IPS-20b (cell line): ENCODE measurements around the gene CDC42BPA.

ENCODE experiments used
- H3K27ac ChIP-seq: one replicate; pipeline ENCODE4 v1.5.1; 2013; ENCODE audit warnings: low read length
- H3K27me3 ChIP-seq: 2 replicates; pipeline ENCODE4 v1.6.1; 2013; ENCODE audit warnings: mild to moderate bottlenecking, low read length, inconsistent platforms; ENCODE audit not compliant: insufficient read depth
- H3K36me3 ChIP-seq: 2 replicates; pipeline ENCODE4 v1.6.1; 2013; ENCODE audit warnings: low read depth, mild to moderate bottlenecking, inconsistent platforms, low read length, moderate library complexity; ENCODE audit not compliant: insufficient read depth
- H3K4me1 ChIP-seq: 2 replicates; pipeline ENCODE4 v1.6.1; 2013; ENCODE audit warnings: mild to moderate bottlenecking, control low read depth, inconsistent platforms, low read length, moderate library complexity; ENCODE audit not compliant: insufficient read depth
- H3K4me3 ChIP-seq: 2 replicates; pipeline ENCODE4 v1.5.1; 2013; ENCODE audit warnings: mild to moderate bottlenecking, low read length, inconsistent platforms
- H3K9ac ChIP-seq: 2 replicates; pipeline ENCODE4 v1.6.1; 2013; ENCODE audit warnings: low read depth, mild to moderate bottlenecking, inconsistent platforms, low read length, moderate library complexity
- H3K9me3 ChIP-seq: 2 replicates; pipeline ENCODE4 v1.6.1; 2013; ENCODE audit warnings: mild to moderate bottlenecking, low read depth, low read length, inconsistent platforms; ENCODE audit not compliant: insufficient read depth

CDC42BPA gene

DNA sequence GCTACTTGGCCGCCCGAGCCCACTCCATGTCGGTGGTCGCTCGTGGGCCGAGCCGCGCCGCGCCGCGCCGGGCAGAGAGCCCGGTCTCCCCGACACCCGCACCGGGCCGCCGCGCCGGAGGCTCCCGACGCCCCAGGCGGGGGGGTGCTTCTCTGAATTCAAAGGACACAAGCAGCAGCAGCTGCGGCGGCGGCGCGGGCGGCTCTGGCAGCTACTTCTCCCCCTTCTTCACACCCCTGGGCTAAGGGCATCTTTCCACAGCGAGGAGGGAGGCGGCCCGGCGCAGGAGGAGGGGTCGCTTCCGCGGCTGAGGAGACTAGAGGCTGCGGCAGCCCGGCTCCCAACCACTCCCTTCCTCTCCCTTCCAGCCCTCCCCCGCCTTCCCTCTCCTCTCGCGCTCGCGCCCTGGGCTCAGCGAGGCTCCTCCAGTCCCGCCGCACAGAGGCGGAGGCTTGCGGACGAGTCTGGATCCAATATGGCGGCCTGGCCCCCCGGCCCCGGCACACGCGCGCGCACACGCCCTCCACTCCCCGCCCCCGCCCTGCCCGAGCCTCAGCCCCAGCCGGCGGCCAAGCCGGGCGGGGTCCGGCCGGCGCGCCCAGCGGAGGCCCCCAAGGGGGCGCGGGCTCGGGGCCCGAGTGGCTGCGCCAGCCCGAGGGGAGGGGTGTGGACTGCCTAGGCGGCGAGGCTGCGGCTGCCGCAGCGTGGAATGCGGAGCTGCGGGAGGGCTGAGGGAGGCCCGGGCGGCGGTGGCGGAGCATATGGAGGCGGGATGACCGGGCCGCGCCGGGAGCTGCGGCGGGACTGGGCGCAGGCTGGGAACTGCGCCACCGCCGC, at the start of gene CDC42BPA:
CDC42BPA (minus strand) TSS at position 477 of the 837 bp plus-strand sequence. CDS start 1,310 bp downstream, outside the sequence.
- no peaks in the 10 kb centered on the region; the same call in 1 of the 2 replicates for H3K4me1 ChIP-seq
- no peaks in the 10 kb centered on the region for H3K36me3 ChIP-seq
- peak within 1 kb of the TSS; percentile 88 for H3K9ac ChIP-seq
- H3K9me3 ChIP-seq: no peaks in the 10 kb centered on the region
- peak within 1 kb of the TSS; percentile 92 for H3K4me3 ChIP-seq
- peak within 1 kb of the TSS; percentile 70 for H3K27ac ChIP-seq
- H3K27me3 ChIP-seq: no peaks in the 10 kb centered on the region

- no peaks in the 10 kb centered on the region for H3K36me3 ChIP-seq
- H3K27me3 ChIP-seq: no peaks in the 10 kb centered on the region
- H3K9me3 ChIP-seq: no peaks in the 10 kb centered on the region
- no peak overlapping the region for H3K4me3 ChIP-seq
- no peak overlapping the region for H3K27ac ChIP-seq
- H3K9ac ChIP-seq: no peak overlapping the region
- H3K4me1 ChIP-seq: 0 out of 2 replicates have a peak, but pooled peaks cover 9% of the 10 kb centered on the region
Measured at GRCh38 chr1:227368009-227368408, 49.7 kb upstream of the CDC42BPA start.

GRCh38 chr1:227365473-227366431, 47.5 kb upstream of the CDC42BPA start:
- no peak overlapping the region for H3K9ac ChIP-seq
- H3K27me3 ChIP-seq: no peaks in the 10 kb centered on the region
- 0 out of 2 replicates have a peak, but pooled peaks cover 6% of the 10 kb centered on the region for H3K4me1 ChIP-seq
- no peaks in the 10 kb centered on the region for H3K9me3 ChIP-seq
- no peak overlapping the region for H3K4me3 ChIP-seq
- H3K36me3 ChIP-seq: no peaks in the 10 kb centered on the region
- no peak overlapping the region for H3K27ac ChIP-seq

DNA sequence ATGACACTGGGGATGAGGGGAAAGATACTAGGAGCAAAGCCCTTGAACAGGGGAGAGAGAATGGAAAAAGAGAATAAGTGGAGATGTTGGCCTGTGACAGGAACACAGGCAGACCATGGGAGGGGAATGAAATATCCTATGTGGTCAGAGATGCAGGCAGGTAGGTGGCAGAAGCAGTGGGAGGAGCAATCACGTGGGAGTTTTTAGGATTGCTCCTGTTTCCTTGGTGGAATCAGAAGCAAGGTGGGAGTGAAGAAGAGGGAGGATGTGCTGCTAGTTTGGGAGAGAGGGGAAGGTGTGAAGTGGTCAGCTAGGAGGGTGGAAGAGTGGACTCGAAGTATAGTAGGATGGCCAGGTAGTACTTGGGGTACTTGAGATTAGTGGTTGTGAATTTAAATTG, 46.4 kb upstream of the CDC42BPA start:
- no peaks in the 10 kb centered on the region for H3K36me3 ChIP-seq
- 0 out of 2 replicates have a peak, but pooled peaks cover 3% of the 10 kb centered on the region for H3K4me1 ChIP-seq
- no peaks in the 10 kb centered on the region for H3K27me3 ChIP-seq

DNA sequence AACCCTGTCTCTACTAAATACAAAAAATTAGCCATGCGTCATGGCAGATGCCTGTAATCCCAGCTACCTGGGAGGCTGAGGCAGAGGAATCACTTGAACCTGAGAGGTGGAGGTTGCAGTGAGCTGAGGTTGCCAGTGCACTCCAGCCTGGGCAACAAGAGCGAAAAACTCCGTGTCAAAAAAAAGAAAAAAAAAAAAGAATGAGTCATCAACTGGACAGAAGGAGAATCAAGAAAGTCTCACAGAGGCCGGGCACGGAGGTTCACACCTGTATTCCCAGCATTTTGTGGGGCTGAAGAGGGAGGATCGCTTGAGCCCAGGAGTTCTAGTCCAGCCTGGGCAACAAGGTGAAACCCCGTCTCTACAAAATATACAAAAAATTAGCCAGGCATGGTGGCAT, 45.5 kb upstream of the CDC42BPA start:
- Histone ChIP-seq H3K27ac (no peak overlapping the region), H3K4me1 (no peaks in the 10 kb centered on the region), H3K36me3 (no peaks in the 10 kb centered on the region), H3K27me3 (no peaks in the 10 kb centered on the region), H3K9ac (no peak overlapping the region), H3K4me3 (no peak overlapping the region), H3K9me3 (no peaks in the 10 kb centered on the region)

More for the DNA sequence above, 46.4 kb upstream of the CDC42BPA start:
- H3K9me3 ChIP-seq: no peaks in the 10 kb centered on the region
- no peak overlapping the region for H3K4me3 ChIP-seq
- H3K27ac ChIP-seq: no peak overlapping the region
- H3K9ac ChIP-seq: no peak overlapping the region

GRCh38 chr1:227362039-227362438, 43.7 kb upstream of the CDC42BPA start:
- no peak overlapping the region for H3K4me3 ChIP-seq
- H3K9ac ChIP-seq: no peak overlapping the region
- no peak overlapping the region for H3K27ac ChIP-seq
- H3K4me1 ChIP-seq: peaks cover 9% of the 10 kb centered on the region
- H3K27me3 ChIP-seq: no peaks in the 10 kb centered on the region
- H3K9me3 ChIP-seq: no peaks in the 10 kb centered on the region
- H3K36me3 ChIP-seq: no peaks in the 10 kb centered on the region

DNA sequence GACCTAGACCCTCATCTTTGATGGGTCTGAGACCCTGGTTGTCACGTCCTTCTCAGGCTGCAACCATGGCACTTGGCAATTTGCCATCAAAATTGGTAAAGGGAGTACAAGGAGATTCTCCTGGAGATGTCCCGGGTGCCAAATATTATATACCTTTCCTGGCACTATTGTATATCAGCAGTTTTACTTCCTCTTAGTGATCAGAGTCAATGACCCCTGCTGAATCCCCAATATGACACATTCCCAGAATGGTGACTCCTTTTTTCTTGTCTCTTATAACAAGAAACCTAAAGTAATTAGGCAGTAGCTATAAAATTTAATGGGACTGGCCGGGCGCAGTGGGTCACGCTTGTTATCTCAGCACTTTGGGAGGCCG, 39.6 kb upstream of the CDC42BPA start:
- peak overlapping the region; percentile 9 for H3K27ac ChIP-seq
- no peak overlapping the region; the same call in 1 of the 2 replicates for H3K9ac ChIP-seq
- H3K9me3 ChIP-seq: no peaks in the 10 kb centered on the region
- no peak overlapping the region for H3K4me3 ChIP-seq
- no peaks in the 10 kb centered on the region for H3K27me3 ChIP-seq
- no peaks in the 10 kb centered on the region for H3K36me3 ChIP-seq
- peaks cover 23% of the 10 kb centered on the region for H3K4me1 ChIP-seq

DNA sequence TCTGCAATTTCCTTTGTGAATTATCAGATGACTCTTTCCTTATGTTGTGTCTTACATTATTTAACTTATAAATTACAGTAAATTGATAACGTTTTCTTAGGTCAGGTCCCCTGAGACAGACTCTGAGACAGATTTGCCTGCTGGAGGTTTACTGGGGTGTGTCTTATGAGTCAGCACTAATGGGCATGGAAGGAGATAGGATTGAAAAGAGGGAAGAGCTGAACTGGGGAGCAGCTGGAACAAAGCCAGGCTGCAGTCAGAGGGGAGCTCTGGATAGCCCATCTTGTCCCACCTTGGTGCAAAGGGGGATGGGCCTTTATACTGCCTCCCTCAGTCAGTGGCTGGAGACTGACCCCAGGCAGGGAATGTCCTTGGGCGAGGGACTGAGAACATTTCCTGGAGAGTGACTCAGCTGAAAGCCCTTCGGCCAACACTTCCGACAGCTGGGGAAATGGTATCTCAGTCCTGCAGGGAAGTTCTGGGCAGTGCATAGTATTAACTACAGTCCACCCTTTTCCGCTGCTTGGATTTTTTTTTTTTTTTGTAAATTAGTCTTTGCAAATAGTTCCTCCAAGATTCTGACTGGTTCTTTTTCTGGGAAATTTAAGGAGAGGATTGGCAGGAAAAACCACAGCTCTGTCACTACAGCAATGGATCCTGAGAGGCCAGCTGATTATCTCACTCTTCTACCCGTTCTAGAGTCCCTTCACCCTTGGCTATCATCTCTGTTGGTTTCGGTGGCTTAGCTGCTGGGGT, 39.1 kb upstream of the CDC42BPA start:
- Histone ChIP-seq H3K36me3 (no peaks in the 10 kb centered on the region), H3K9me3 (no peaks in the 10 kb centered on the region), H3K4me3 (no peak overlapping the region), H3K4me1 (peaks cover 23% of the 10 kb centered on the region), H3K27ac (peak overlapping the region; percentile 9), H3K9ac (peak overlapping the region; percentile 33; the same call in 1 of the 2 replicates), H3K27me3 (no peaks in the 10 kb centered on the region)

GRCh38 chr1:227356620-227357146, 38.4 kb upstream of the CDC42BPA start:
- no peak overlapping the region for H3K27ac ChIP-seq
- peaks cover 23% of the 10 kb centered on the region for H3K4me1 ChIP-seq
- no peaks in the 10 kb centered on the region for H3K9me3 ChIP-seq
- H3K9ac ChIP-seq: peak overlapping the region; percentile 33; the same call in 1 of the 2 replicates
- no peak overlapping the region; the same call in 1 of the 2 replicates for H3K4me3 ChIP-seq
- no peaks in the 10 kb centered on the region for H3K36me3 ChIP-seq
- no peaks in the 10 kb centered on the region for H3K27me3 ChIP-seq

GRCh38 chr1:227355542-227356245, 37.4 kb upstream of the CDC42BPA start:
- Histone ChIP-seq H3K36me3 (no peaks in the 10 kb centered on the region), H3K4me3 (no peak overlapping the region), H3K27ac (no peak overlapping the region), H3K9ac (no peak overlapping the region), H3K4me1 (peaks cover 23% of the 10 kb centered on the region), H3K27me3 (no peaks in the 10 kb centered on the region), H3K9me3 (no peaks in the 10 kb centered on the region)
